ENCODE measurements around the gene AHDC1. TPM values are rescaled to one million over a fixed set of nuclear protein-coding genes. Genes with fewer than 3 reads are reported as not detected.

Gene AHDC1
- total and polyA plus RNA-seq, 2 of the 13 experiments (the other 11 are each of a cell fraction or from before 2014, with no cell fraction given) = 1.0 to 2.7 TPM

GRCh38 chr1:27607239-27607804 is 3.4 kb upstream of the AHDC1 start (continued):
- TF ChIP-seq POGK (CRISPR knock-in tag; conservative IDR thresholded peaks at IDR 0.05) (peak; percentile 78), ZNF547 (CRISPR knock-in tag; IDR thresholded peaks at IDR 0.05) (peak; percentile 72; the same call in 1 of the 2 replicates), MED1 (CRISPR knock-in tag; IDR thresholded peaks at IDR 0.05) (peak; percentile 91), PRMT3 (CRISPR knock-in tag; IDR thresholded peaks at IDR 0.05; ENCODE audit: borderline replicate concordance, low read depth) (0 out of 2 replicates have a peak, but pooled peaks have one; percentile 48), ZFP37 (CRISPR knock-in tag; IDR thresholded peaks at IDR 0.05; ENCODE audit: borderline replicate concordance) (peak; percentile 85; the same call in 1 of the 2 replicates), MAF1 (CRISPR knock-in tag; IDR thresholded peaks at IDR 0.05; ENCODE audit: borderline replicate concordance) (no peak), REST (IDR thresholded peaks at IDR 0.05; ENCODE audit: borderline replicate concordance in 1 of 2, low read depth in 1 of 2, low read length in 2 of 2) (peak in 1 of 2 experiments; percentile 53; a peak in 2 of 4 replicates), SIX4 (CRISPR knock-in tag; IDR thresholded peaks at IDR 0.05) (peak; percentile 80), ETV5 (CRISPR knock-in tag; IDR thresholded peaks at IDR 0.05; ENCODE audit: borderline replicate concordance) (peak; percentile 97), NCOA2 (CRISPR knock-in tag; IDR thresholded peaks at IDR 0.05) (peak; percentile 94), CREM (IDR thresholded peaks at IDR 0.05) (peak; percentile 82), CREM (CRISPR knock-in tag; IDR thresholded peaks at IDR 0.05) (no peak), FOXK1 (CRISPR knock-in tag; IDR thresholded peaks at IDR 0.05; ENCODE audit: borderline replicate concordance, low read depth) (peak; percentile 32; the same call in 1 of the 2 replicates), NFIB (CRISPR knock-in tag; IDR thresholded peaks at IDR 0.05; ENCODE audit: borderline replicate concordance) (no peak), HNF4A (CRISPR knock-in tag; IDR thresholded peaks at IDR 0.05) (peak; percentile 95), ARID3A (IDR thresholded peaks at IDR 0.05; ENCODE audit: low read depth, low read length) (0 out of 2 replicates have a peak, but pooled peaks have one; percentile 11), FIP1L1 (IDR thresholded peaks at IDR 0.05; ENCODE audit: borderline replicate concordance, insufficient read depth, low read depth, low read length) (0 out of 2 replicates have a peak, but pooled peaks have one; percentile 67), ZNF776 (CRISPR knock-in tag; IDR thresholded peaks at IDR 0.05) (peak; percentile 69; the same call in 1 of the 2 replicates), MBNL3 (CRISPR knock-in tag; conservative IDR thresholded peaks at IDR 0.05) (no peak), ZNF770 (CRISPR knock-in tag; IDR thresholded peaks at IDR 0.05) (no peak), DNMT1 (CRISPR knock-in tag; IDR thresholded peaks at IDR 0.05) (no peak)

Data from HepG2 (cell line).